Measurements from ENCODE around the gene ACVR1C.

GRCh38 chr2:157559461-157559860, 69.2 kb downstream of the ACVR1C start:
- no peak for TF ChIP-seq CTCF (IDR thresholded peaks at IDR 0.05; ENCODE audit: low read length)
- TF ChIP-seq EZH2 (optimal IDR thresholded peaks at IDR 0.05; ENCODE audit: low read depth, low read length), result no peak
